GM12865 (cell line): Measurements from ENCODE around the gene C12orf56.

Source experiments
- DNase-seq: peaks from one replicate; pipeline ENCODE4 v3.0.0; 2010; ENCODE audit warnings: low read depth
- H3K4me3 ChIP-seq: 2 replicates; pipeline ENCODE4 v1.5.1; 2011; ENCODE audit warnings: mild to moderate bottlenecking, low read depth, low read length, control low read depth
- TF ChIP-seq, protein P1 (sequence below): IDR thresholded peaks from 2 replicates; pipeline ENCODE4 v1.5.1; 2011; ENCODE audit warnings: low read length, control low read depth, low read depth, inconsistent platforms; ENCODE audit not compliant: insufficient read depth; ENCODE audit errors: missing control alignments

The C12orf56 gene

DNA sequence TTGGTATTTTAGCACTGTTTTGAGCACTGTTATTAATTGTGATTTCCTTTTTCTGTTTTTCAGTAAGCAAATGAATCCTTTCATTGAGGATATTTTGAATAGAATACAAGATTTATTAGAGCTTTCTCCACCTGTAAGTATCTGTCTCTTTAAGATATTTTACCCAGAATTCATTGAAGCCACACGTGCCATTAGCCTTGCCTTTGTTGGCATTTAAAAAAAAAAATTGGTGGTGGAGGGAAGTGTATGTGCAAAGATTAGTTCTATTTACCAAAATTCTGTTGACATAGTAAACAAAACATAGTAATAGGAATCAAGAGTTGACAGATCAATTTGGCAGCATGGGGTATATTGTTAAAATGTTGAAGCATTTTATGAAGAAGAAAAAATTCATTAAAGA lies 37.4 kb upstream of the C12orf56 start:
- TF ChIP-seq, protein P1, sequence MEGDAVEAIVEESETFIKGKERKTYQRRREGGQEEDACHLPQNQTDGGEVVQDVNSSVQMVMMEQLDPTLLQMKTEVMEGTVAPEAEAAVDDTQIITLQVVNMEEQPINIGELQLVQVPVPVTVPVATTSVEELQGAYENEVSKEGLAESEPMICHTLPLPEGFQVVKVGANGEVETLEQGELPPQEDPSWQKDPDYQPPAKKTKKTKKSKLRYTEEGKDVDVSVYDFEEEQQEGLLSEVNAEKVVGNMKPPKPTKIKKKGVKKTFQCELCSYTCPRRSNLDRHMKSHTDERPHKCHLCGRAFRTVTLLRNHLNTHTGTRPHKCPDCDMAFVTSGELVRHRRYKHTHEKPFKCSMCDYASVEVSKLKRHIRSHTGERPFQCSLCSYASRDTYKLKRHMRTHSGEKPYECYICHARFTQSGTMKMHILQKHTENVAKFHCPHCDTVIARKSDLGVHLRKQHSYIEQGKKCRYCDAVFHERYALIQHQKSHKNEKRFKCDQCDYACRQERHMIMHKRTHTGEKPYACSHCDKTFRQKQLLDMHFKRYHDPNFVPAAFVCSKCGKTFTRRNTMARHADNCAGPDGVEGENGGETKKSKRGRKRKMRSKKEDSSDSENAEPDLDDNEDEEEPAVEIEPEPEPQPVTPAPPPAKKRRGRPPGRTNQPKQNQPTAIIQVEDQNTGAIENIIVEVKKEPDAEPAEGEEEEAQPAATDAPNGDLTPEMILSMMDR, result no peak
- DNase-seq, result no peak
- no peak overlapping the region for H3K4me3 ChIP-seq

DNA sequence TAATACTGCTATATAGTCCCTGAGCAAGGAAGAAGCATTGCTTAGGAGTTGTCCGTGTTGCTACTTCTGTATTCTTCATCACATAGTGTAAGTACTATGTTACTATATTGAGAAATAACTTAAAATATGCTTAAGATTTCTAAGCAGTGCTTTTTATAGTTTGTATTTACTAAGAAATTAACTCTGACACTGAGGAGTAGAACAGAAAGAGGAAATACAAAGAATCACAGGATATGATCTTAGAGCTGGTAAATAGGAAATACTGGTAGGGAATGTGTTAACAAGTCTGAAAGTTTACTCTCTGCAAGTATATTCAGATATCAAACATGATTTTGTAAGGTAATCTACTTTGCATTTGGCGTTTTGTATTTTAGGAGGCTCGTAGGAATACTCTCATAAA lies 29.1 kb upstream of the C12orf56 start:
- TF ChIP-seq, protein P1, result no peak
- DNase-seq, result no peak
- H3K4me3 ChIP-seq, result no peak overlapping the region

DNA sequence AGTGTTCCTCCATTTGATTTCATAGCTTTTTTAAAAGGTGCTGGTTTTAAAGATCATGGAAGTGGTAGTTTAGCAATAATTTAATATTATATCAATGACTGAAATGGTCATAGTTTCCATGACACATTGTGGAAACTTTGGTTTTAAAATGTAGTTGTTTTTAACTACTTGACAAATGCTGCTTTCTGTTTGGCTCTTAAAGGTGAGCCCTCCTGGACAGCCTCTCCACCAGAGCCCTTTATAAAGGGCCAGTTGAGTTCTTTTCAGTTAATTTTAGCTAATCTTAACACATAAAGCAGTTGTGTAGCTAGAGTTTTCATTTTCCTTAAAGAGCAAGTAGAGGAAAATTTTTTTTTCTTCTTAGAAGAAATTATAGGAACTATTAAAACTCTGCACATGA lies 27.7 kb upstream of the C12orf56 start:
- TF ChIP-seq, protein P1, result no peak
- DNase-seq, result no peak
- H3K4me3 ChIP-seq, result no peak overlapping the region

DNA sequence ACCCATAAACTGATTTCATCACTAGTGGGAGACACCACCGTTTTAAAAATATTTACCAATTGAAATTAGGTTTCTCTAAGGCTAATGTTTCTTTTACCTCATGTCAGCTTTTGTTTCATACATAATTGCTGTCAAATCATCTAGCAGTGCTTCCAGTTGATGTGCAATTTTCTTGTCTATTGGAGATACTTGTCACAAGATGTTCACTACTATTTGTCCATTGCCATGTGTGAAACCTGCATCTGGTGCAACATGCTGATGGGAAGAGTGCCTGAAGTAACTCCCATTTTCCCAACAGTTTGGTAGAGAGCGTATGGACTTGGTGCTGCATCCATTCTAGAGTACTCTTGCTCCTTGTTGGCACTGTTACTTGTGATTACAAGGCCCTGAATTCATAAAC lies 23.3 kb upstream of the C12orf56 start:
- TF ChIP-seq, protein P1, result no peak
- DNase-seq, result no peak
- H3K4me3 ChIP-seq, result no peak overlapping the region

DNA sequence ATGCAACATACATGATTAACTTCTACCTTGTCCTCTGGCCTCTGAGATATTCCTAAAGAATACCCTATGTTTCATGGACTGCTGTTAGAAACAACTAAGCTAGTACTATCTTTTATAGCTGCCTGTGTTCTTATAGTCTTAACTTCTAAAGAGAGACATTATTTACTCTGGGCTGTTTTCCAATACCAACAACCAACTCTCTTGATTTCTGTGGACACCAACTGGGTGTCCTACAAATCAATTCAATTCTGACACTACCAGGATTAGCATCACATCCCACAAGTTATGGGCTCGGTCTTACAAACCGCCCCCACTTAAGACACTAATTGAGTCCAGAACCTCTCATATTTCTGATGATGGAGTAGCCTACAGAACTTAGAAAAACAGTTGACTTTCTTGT lies 21.9 kb upstream of the C12orf56 start:
- DNase-seq, result no peak
- no peak overlapping the region for H3K4me3 ChIP-seq
- TF ChIP-seq, protein P1, result no peak

DNA sequence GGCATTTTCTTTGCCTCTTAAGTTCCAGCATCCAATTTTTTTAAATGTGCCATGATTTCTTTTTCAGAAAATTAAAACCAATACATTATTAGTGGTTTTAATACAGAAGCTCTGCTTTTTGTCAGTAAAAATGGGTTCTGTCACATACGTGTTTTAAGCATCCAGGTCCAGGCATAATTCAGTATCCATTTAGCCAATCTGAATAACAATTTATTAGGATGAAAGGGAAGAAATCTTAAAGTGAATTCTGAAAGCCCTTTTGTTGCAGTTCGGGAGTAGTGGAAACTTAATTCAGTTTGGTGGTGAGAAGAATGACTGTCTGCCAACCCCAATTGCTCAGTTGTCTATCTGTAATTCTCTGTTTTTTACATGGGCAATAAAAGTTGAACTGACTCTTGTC lies 20.9 kb upstream of the C12orf56 start:
- no peak for DNase-seq
- TF ChIP-seq, protein P1, result no peak
- no peak overlapping the region for H3K4me3 ChIP-seq

DNA sequence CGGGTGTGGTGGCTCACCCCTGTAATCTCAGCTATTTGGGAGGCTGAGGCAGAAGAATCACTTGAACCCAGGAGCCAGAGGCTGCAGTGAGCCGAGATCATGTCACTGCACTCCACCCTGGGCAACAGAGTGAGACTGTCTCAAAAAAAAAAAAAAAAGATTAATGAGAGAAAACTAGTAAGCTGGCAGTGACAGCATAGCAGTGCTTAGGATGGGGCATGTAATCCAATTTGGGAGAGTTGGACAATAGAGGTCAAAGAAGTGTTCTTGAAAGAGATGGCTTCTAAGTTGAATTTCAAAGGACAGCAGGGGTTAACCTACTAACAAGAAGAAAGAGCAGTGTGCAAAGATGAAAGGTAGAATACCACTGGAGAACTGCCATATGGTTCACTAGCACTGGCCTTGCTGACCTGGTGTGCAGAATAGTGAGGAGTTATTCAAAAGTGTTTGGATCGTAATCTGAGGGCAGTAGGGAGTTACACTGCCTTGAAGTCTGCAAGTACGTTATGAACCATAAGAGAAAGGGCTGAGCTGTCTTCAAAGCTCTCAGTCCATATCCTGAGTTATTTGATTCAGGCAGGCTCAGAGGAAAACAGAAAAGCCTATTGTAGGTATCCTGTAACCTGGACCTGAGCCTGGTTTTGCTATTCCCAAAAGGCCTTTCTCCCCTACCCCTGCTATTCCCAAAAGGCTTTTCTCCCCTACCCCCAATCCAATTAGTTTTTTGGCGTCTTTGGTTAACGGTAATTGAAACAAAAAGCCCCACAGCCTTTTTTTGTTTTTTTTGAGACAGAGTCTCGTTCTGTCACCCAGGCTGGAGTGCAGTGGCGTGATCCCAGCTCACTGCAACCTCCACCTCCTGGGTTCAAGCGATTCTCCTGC lies 17.0 kb upstream of the C12orf56 start:
- DNase-seq, result no peak
- H3K4me3 ChIP-seq, result no peak overlapping the region
- TF ChIP-seq, protein P1, result no peak
